ENCODE data around the gene CTRB2. TPM values are rescaled to one million over a fixed set of nuclear protein-coding genes. Genes with fewer than 3 reads are reported as not detected.

CTRB2 gene
- 0.16 TPM in 1 of 5 replicates, not detected in the others for total RNA-seq (2022; extraction: Qiagen RNA extraction)

GRCh38 chr16:75206749-75207451 is at the start of gene CTRB2:
TSS of gene CTRB2 (minus strand) at chr16:75207161. CDS start at chr16:75207141, 20 bp downstream.

GRCh38 chr16:75251280-75252048 is 44.5 kb upstream of the CTRB2 start, which contains the start of gene BCAR1:
TSS of gene BCAR1 (minus strand) at chr16:75251624. CDS start at chr16:75251482, 142 bp downstream.

GRCh38 chr16:75218256-75219076 is 11.5 kb upstream of the CTRB2 start, which contains the start of gene CTRB1:
TSS of gene CTRB1 (plus strand) at chr16:75218988. CDS start at chr16:75219008, 20 bp downstream.

Other genes with a start within 250 kb of the CTRB2 start
- gene WDR59, start 222.0 kb downstream of the CTRB2 start, total RNA-seq (2022; extraction: Qiagen RNA extraction), result 22.9 to 29.2 TPM (median 27.1 TPM) in 5 replicates
- gene ZNRF1, start 208.1 kb downstream of the CTRB2 start, total RNA-seq (2022; extraction: Qiagen RNA extraction), result 13.5 to 23.5 TPM (median 22.6 TPM) in 5 replicates
- 0.29 to 0.98 TPM (median 0.82 TPM) in 5 replicates for gene LDHD, start 90.4 kb downstream of the CTRB2 start, total RNA-seq (2022; extraction: Qiagen RNA extraction)
- 8.2 to 13.2 TPM (median 10.2 TPM) in 5 replicates for gene ZFP1, start 58.6 kb downstream of the CTRB2 start, total RNA-seq (2022; extraction: Qiagen RNA extraction)
- not detected in 5 replicates for gene CTRB1, start 11.8 kb upstream of the CTRB2 start, total RNA-seq (2022; extraction: Qiagen RNA extraction)
- 88.5 to 127 TPM (median 123 TPM) in 5 replicates for gene BCAR1, start 44.5 kb upstream of the CTRB2 start, total RNA-seq (2022; extraction: Qiagen RNA extraction)
- gene CFDP1, start 226.3 kb upstream of the CTRB2 start, total RNA-seq (2022; extraction: Qiagen RNA extraction), result 61.0 to 74.5 TPM (median 65.0 TPM) in 5 replicates

Measured in A549 treated with AZD2906 at 1 μM for 4 hours (cell line).